ENCODE results near the gene NTNG1.

Gene NTNG1

GRCh38 chr1:107454791-107455190, 314.0 kb downstream of the NTNG1 start:
- DNase-seq (ENCODE audit: low read depth in 2 of 2), result no peak

GRCh38 chr1:107457989-107458388, 317.1 kb downstream of the NTNG1 start:
- no peak for DNase-seq (ENCODE audit: low read depth in 2 of 2)

GRCh38 chr1:107459204-107459904, 318.5 kb downstream of the NTNG1 start:
- DNase-seq (ENCODE audit: low read depth in 2 of 2), result no peak

GRCh38 chr1:107460035-107460434, 319.2 kb downstream of the NTNG1 start:
- DNase-seq (ENCODE audit: low read depth in 2 of 2), result no peak

- no peak for DNase-seq (ENCODE audit: low read depth in 2 of 2)
These were observed 324.0 kb downstream of the NTNG1 start for GRCh38 chr1:107464827-107465226.

- no peak for DNase-seq (ENCODE audit: low read depth in 2 of 2)
These were observed 326.4 kb downstream of the NTNG1 start for GRCh38 chr1:107467286-107467685.

- DNase-seq (ENCODE audit: low read depth in 2 of 2), result no peak
These were observed 327.0 kb downstream of the NTNG1 start for GRCh38 chr1:107467811-107468210.

GRCh38 chr1:107473065-107473464, 332.2 kb downstream of the NTNG1 start:
- DNase-seq (ENCODE audit: low read depth in 2 of 2), result no peak

- no peak for DNase-seq (ENCODE audit: low read depth in 2 of 2)
These were observed 334.2 kb downstream of the NTNG1 start for GRCh38 chr1:107474877-107475612.

- DNase-seq (ENCODE audit: low read depth in 2 of 2), result no peak
These were observed 336.4 kb downstream of the NTNG1 start for GRCh38 chr1:107477233-107477632.

- no peak for DNase-seq (ENCODE audit: low read depth in 2 of 2)
These were observed 339.1 kb downstream of the NTNG1 start for GRCh38 chr1:107479865-107480350.

- no peak for DNase-seq (ENCODE audit: low read depth in 2 of 2)
These were observed 339.9 kb downstream of the NTNG1 start for GRCh38 chr1:107480548-107481415.

GRCh38 chr1:107481756-107482384, 341.0 kb downstream of the NTNG1 start:
- DNase-seq (ENCODE audit: low read depth in 2 of 2), result no peak

- DNase-seq (ENCODE audit: low read depth in 2 of 2), result no peak
These were observed 343.1 kb downstream of the NTNG1 start for GRCh38 chr1:107483949-107484348.

- DNase-seq (ENCODE audit: low read depth in 2 of 2), result no peak
These were observed 345.5 kb downstream of the NTNG1 start for GRCh38 chr1:107486349-107486748.

GRCh38 chr1:107487506-107487905, 346.7 kb downstream of the NTNG1 start:
- no peak for DNase-seq (ENCODE audit: low read depth in 2 of 2)

- no peak for DNase-seq (ENCODE audit: low read depth in 2 of 2)
These were observed 350.7 kb downstream of the NTNG1 start for GRCh38 chr1:107491582-107491981.

GRCh38 chr1:107493111-107493716, 352.4 kb downstream of the NTNG1 start:
- no peak for DNase-seq (ENCODE audit: low read depth in 2 of 2)

- no peak for DNase-seq (ENCODE audit: low read depth in 2 of 2)
These were observed 353.2 kb downstream of the NTNG1 start for GRCh38 chr1:107494061-107494460.

- DNase-seq (ENCODE audit: low read depth in 2 of 2), result no peak
These were observed 355.2 kb downstream of the NTNG1 start for GRCh38 chr1:107496002-107496401.

GRCh38 chr1:107499139-107499744, 358.4 kb downstream of the NTNG1 start:
- DNase-seq (ENCODE audit: low read depth in 2 of 2), result no peak

Data from stimulated activated CD4-positive, alpha-beta T cell treated with anti-CD3 and anti-CD28 coated beads, Interleukin-1b, Interleukin-23, amount 100 ng/mL, for 1 hour (primary cell).